ENCODE data around the gene SLC1A4. TPM values are rescaled to one million over a fixed set of nuclear protein-coding genes. Genes with fewer than 3 reads are reported as not detected.

The SLC1A4 gene
- total and polyA plus RNA-seq, 8 donors, result 1.3 to 30.1 (median 6.4) TPM

DNA sequence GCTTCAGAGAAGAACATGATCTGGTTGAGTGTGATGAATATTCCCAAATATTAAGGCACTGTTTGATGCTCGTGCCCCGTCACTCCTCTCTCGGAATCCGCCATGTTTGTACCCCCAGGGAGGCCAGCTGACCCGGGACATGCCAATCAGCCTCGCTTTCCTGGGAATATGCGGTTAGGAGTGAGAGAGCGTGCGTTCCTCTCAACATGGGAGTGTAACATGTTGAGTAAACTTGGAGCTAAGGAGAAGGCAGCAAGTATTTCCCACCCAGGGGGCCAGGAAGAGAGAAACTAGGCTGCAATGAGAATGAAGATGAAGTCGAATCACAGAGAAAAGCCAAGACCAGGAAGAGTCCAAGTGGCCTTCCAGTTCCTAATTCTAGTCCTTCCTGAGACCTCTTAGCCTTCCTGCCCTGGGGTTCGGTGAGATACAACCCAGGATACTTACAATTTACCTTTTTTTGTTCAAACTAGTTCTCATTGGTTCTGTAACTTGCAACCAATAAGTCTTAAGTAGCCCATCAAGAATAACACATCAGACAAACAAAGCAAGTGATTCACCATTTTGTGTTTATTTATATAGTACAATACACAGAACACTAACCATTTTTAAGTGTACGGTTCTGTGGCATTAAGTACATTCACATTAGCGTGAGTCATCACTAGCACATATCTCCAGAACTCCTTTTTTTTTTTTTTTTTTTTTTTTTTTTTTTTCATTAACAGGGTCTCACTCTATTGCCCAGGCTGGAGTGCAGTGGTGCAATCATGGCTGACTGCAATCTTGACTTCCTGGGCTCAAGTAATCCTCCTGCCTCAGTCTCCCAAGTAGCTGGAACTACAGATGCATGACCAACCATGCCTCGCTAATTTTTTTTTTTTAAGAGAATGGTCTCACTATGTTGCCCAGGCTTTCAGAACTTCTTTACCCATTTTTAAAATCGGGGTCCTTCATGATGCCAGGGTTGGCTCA lies 36.4 kb upstream of the SLC1A4 start:
- TF ChIP-seq POLR2A (IDR thresholded peaks at IDR 0.05) (no peak), CTCF (IDR thresholded peaks at IDR 0.05) (no peak), EP300 (IDR thresholded peaks at IDR 0.05) (no peak), POLR2AphosphoS5 (IDR thresholded peaks at IDR 0.05) (no peak)
- no peak overlapping the region for H3K27ac ChIP-seq
- H3K9me3 ChIP-seq, result peaks cover 0 to 3% (median 0%) of the 10 kb centered on the region in 4 donors
- no peaks in the 10 kb centered on the region for H3K36me3 ChIP-seq
- no peaks in the 10 kb centered on the region for H3K27me3 ChIP-seq
- WGBS, 5 donors, result 85 to 90% (median 87%) methylated on average over 15 of the region's 15 CpGs
- peaks cover 0 to 11% (median under 1%) of the 10 kb centered on the region in 4 donors for H3K4me1 ChIP-seq
- no peak for DNase-seq
- intact Hi-C loops (cut with DNase I; ENCODE audit: low total_unique reads), result no loop called here
- H3K4me3 ChIP-seq, result no peak overlapping the region

GRCh38 chr2:64955467-64955866 lies 33.7 kb upstream of the SLC1A4 start:
- WGBS, 5 donors, result 90 to 94% (median 92%) methylated on average over 2 of the region's 2 CpGs
- H3K27me3 ChIP-seq, result no peaks in the 10 kb centered on the region
- peaks cover 0 to 2% (median 0%) of the 10 kb centered on the region in 4 donors for H3K4me1 ChIP-seq
- intact Hi-C loops (cut with DNase I; ENCODE audit: low total_unique reads), result no loop called here
- H3K9me3 ChIP-seq, result peaks cover 0 to 3% (median 0%) of the 10 kb centered on the region in 4 donors
- H3K27ac ChIP-seq, result no peak overlapping the region
- TF ChIP-seq POLR2AphosphoS5 (IDR thresholded peaks at IDR 0.05) (no peak), EP300 (IDR thresholded peaks at IDR 0.05) (no peak), CTCF (IDR thresholded peaks at IDR 0.05) (no peak), POLR2A (IDR thresholded peaks at IDR 0.05) (no peak)
- H3K36me3 ChIP-seq, result no peaks in the 10 kb centered on the region
- no peak for DNase-seq
- H3K4me3 ChIP-seq, result no peak overlapping the region

DNA sequence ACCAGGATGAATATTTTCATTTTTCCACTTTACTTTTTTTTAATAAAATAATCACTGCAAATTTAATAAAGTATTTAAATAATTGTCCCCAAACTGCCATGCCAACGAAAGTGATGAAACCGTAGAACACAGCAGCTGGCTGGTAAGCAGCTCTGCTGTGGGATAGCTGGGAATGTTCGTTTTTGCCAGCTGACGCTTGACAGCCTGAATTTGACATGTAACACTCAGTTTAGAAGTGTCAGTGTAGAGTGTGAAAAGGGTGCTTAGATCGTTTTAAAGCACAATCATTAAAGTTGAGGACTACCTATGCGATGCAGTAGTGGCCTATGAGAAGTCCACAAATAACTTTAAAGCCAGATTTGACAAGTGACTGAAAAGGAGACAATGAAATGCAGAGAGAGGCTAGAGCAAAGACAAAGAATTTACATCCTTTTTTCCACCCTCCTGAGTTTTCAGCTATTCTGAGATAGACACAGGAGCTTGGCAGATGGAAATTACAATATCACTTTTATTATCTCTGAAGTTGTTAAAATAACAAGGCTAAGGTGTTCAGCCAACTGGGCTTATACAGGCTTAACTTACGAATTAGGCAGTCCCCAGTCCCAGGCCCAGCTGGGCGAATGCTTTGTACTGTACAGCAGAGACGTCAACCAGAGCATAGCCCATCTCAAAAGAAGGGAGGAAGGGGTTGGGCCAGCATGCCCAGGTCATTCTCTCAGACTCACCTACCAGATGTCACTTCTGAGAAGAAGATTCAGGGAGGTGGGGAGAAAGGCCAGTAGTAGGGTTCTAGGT lies 31.9 kb upstream of the SLC1A4 start:
- H3K4me1 ChIP-seq, result no peaks in the 10 kb centered on the region
- 87 to 91% (median 90%) methylated on average over 9 of the region's 9 CpGs for WGBS, 5 donors
- H3K27me3 ChIP-seq, result no peaks in the 10 kb centered on the region
- H3K9me3 ChIP-seq, result peaks cover 0 to 3% (median 0%) of the 10 kb centered on the region in 4 donors
- no peak overlapping the region for H3K27ac ChIP-seq
- no peak for DNase-seq
- no peak overlapping the region for H3K4me3 ChIP-seq
- no peaks in the 10 kb centered on the region for H3K36me3 ChIP-seq
- TF ChIP-seq EP300 (IDR thresholded peaks at IDR 0.05), result no peak
- TF ChIP-seq POLR2AphosphoS5 (IDR thresholded peaks at IDR 0.05), result no peak
- TF ChIP-seq CTCF (IDR thresholded peaks at IDR 0.05), result no peak
- TF ChIP-seq POLR2A (IDR thresholded peaks at IDR 0.05), result no peak
- intact Hi-C loops (cut with DNase I; ENCODE audit: low total_unique reads), result no loop called here

DNA sequence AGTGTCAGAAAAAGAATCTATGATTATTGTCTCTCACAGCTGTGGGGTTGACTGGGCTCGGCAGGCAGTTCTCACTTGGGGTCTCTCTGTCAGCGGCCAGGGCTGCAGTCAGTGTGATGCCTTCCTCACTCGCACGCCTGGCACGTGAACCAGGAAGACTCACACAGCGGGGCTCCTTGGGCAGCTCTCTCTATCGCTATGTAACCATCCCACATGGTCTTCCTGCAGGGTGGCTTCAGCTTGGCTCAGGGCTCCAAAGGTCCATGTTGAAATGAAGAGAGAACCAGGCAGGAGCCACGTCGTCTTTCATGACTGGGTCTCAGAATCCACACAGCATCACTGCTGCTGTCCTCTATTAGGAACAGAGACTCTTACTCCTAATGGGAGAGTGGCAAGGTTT lies 30.6 kb upstream of the SLC1A4 start:
- H3K4me1 ChIP-seq, result no peaks in the 10 kb centered on the region
- peaks cover 0 to 3% (median 0%) of the 10 kb centered on the region in 4 donors for H3K9me3 ChIP-seq
- no peaks in the 10 kb centered on the region for H3K36me3 ChIP-seq
- no peak overlapping the region for H3K27ac ChIP-seq
- H3K27me3 ChIP-seq, result no peaks in the 10 kb centered on the region
- intact Hi-C loops (cut with DNase I; ENCODE audit: low total_unique reads), result no loop called here
- WGBS, 5 donors, result 88 to 93% (median 90%) methylated on average over 9 of the region's 9 CpGs
- DNase-seq, result no peak
- H3K4me3 ChIP-seq, result no peak overlapping the region
- no peak for TF ChIP-seq EP300 (IDR thresholded peaks at IDR 0.05)
